ENCODE data around the gene EDN2.

DNA sequence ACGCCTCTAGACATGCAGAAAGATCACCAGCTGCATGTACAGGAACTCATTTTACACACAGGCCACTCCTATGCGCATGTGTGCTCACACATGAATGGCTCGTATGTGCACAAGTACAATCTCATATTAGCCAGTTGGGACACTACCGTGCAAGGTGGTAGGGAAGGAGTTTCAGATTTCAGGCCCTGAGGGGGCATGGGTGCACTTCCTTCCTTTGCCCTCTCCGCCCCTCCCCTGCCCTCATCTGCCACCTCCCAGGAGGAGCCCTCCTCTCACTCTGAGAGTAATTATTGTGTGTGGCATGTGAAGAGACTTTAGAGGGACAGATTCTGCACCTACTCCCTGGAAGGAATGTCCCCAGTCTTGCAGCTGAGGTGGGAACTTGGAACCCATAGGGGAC is 14.8 kb downstream of the EDN2 start:
- TF ChIP-seq, protein P1, sequence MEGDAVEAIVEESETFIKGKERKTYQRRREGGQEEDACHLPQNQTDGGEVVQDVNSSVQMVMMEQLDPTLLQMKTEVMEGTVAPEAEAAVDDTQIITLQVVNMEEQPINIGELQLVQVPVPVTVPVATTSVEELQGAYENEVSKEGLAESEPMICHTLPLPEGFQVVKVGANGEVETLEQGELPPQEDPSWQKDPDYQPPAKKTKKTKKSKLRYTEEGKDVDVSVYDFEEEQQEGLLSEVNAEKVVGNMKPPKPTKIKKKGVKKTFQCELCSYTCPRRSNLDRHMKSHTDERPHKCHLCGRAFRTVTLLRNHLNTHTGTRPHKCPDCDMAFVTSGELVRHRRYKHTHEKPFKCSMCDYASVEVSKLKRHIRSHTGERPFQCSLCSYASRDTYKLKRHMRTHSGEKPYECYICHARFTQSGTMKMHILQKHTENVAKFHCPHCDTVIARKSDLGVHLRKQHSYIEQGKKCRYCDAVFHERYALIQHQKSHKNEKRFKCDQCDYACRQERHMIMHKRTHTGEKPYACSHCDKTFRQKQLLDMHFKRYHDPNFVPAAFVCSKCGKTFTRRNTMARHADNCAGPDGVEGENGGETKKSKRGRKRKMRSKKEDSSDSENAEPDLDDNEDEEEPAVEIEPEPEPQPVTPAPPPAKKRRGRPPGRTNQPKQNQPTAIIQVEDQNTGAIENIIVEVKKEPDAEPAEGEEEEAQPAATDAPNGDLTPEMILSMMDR (IDR thresholded peaks at IDR 0.05; ENCODE audit: insufficient read depth, low read length, poor library complexity, severe bottlenecking), result no peak
- no peak for TF ChIP-seq EZH2phosphoT487 (conservative IDR thresholded peaks at IDR 0.05; ENCODE audit: low read length)
